Sigmoid colon (tissue), 4 donors: Measurements from ENCODE around the gene NAXD.

ENCODE experiments used
- EP300 ChIP-seq, 4 donors: sonication (generic); formaldehyde crosslinking; IDR thresholded peaks; one replicate each; pipeline ENCODE4 v1.6.1; 2017; ENCODE audit warnings: antibody characterized with exemption in 4 of 4
- POLR2A ChIP-seq, 2 donors: fragments of 450-650 bp; IDR thresholded peaks; one replicate each; pipeline ENCODE4 v1.6.1; 2016; ENCODE audit warnings: antibody characterized with exemption in 2 of 2, mild to moderate bottlenecking in 2 of 2, moderate library complexity in 2 of 2
- POLR2AphosphoS5 ChIP-seq, 4 donors: sonication (generic); formaldehyde crosslinking; IDR thresholded peaks; one replicate each; pipeline ENCODE4 v1.6.1; 2017; ENCODE audit warnings: antibody characterized with exemption in 4 of 4
- TF ChIP-seq, protein P1 (sequence below), 4 experiments: fragments of 450-650 bp in 3 of 4; fragments of 200-600 bp in 1 of 4; IDR thresholded peaks; one replicate each; pipeline ENCODE4 v1.5.1; 2016 to 2019; ENCODE audit warnings: antibody characterized with exemption in 4 of 4, mild to moderate bottlenecking in 3 of 4, moderate library complexity in 2 of 4

DNA sequence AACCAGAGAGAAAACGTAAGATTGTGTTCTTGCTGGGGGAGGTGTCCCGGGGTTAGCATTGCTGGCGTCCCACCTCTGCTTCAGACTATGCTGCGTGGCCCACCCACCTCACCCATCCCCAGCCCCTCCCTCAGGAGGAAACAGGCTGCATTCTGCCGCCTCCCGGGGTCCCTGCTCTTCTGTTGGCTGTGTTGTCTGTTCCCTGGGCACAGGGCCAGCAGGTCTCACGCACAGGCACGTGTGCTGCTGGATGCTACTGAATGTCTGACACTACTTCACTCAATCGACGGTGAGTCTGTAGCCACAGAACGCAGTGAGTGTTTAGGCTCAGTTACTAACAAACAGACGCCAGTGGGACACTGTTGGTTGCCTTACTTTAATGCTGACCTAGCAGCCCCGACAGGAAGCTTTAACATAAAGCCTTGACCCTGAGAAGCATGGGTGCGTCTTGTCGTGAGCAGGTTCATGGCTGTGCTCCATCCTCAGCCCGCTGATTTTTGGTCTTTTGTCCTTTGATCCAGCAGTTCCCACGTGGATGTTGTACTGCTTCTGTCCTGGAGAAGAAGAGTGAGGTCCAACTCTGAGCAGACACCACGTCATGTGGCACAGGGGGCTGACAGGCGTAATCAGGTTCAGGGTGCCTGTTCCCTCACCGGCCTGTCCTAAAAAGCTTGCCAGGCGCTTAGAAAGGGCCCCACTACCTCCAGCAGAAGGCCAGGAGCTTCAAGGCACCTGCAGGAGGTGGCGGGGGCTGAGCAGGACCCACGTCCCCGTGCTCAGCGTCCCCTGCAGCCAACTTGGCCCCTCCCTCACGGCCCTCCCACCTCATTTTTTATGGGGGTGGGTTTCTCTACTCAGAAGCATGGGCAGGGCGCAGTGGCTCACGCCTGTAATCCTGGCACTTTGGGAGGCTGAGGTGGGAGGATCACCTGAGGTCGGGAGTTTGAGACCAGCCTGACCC, 26.0 kb downstream of the NAXD start:
- TF ChIP-seq, protein P1, sequence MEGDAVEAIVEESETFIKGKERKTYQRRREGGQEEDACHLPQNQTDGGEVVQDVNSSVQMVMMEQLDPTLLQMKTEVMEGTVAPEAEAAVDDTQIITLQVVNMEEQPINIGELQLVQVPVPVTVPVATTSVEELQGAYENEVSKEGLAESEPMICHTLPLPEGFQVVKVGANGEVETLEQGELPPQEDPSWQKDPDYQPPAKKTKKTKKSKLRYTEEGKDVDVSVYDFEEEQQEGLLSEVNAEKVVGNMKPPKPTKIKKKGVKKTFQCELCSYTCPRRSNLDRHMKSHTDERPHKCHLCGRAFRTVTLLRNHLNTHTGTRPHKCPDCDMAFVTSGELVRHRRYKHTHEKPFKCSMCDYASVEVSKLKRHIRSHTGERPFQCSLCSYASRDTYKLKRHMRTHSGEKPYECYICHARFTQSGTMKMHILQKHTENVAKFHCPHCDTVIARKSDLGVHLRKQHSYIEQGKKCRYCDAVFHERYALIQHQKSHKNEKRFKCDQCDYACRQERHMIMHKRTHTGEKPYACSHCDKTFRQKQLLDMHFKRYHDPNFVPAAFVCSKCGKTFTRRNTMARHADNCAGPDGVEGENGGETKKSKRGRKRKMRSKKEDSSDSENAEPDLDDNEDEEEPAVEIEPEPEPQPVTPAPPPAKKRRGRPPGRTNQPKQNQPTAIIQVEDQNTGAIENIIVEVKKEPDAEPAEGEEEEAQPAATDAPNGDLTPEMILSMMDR (IDR thresholded peaks at IDR 0.05) = no peak
- TF ChIP-seq POLR2A (IDR thresholded peaks at IDR 0.05) (no peak), POLR2AphosphoS5 (IDR thresholded peaks at IDR 0.05) (peak in 2 of 4 donors; percentile 13 to 42), EP300 (IDR thresholded peaks at IDR 0.05) (no peak)
